Natural killer cell (primary cell): ENCODE data around the gene CENPM. TPM values are rescaled to one million over a fixed set of nuclear protein-coding genes. Genes with fewer than 3 reads are reported as not detected.

Experiments used
- ATAC-seq, 3 donors: fragments of 150-1000 bp in 2 of 3; fragments of 200-7000 bp in 1 of 3; cut with Tn5 transposase; 1 replicate in 1 of 3; 2 replicates in 2 of 3; pipeline ENCODE4 v1.10.0; 2021; ENCODE audit warnings: mild to moderate bottlenecking in 2 of 3, moderate library complexity in 2 of 3
- DNase-seq, 2 donors: peaks; one replicate each; pipeline versions ENCODE4 v3.0.0 to v3.0.0-alpha.2; 2013 to 2021; ENCODE audit warnings: mixed read lengths in 1 of 2
- H3K27ac ChIP-seq: one replicate; pipeline ENCODE4 v1.5.1; 2013; ENCODE audit warnings: mild to moderate bottlenecking, low read length
- H3K27me3 ChIP-seq: one replicate; pipeline ENCODE4 v1.6.1; 2013; ENCODE audit warnings: low read length; ENCODE audit not compliant: control insufficient read depth, insufficient read depth
- H3K36me3 ChIP-seq: one replicate; pipeline ENCODE4 v1.6.1; 2013; ENCODE audit warnings: low read length; ENCODE audit not compliant: control insufficient read depth, insufficient read depth
- H3K4me1 ChIP-seq: one replicate; pipeline ENCODE4 v1.6.1; 2013; ENCODE audit warnings: low read length; ENCODE audit not compliant: control insufficient read depth, insufficient read depth
- H3K4me3 ChIP-seq: one replicate; pipeline ENCODE4 v1.5.1; 2013; ENCODE audit warnings: low read length
- H3K9me3 ChIP-seq: one replicate; pipeline ENCODE4 v1.6.1; 2013; ENCODE audit warnings: low read length; ENCODE audit not compliant: control insufficient read depth, insufficient read depth
- H3K27ac Mint-ChIP-seq, 2 donors: one replicate each; pipeline ENCODE4 v1.8.0; 2022; ENCODE audit warnings: mild to moderate bottlenecking in 2 of 2, mixed read lengths in 2 of 2, moderate library complexity in 1 of 2
- H3K27me3 Mint-ChIP-seq, 2 donors: one replicate each; pipeline ENCODE4 v1.8.0; 2022; ENCODE audit warnings: low read depth in 2 of 2, mixed read lengths in 2 of 2
- H3K36me3 Mint-ChIP-seq: one replicate; pipeline ENCODE4 v1.8.0; 2022; ENCODE audit warnings: mixed read lengths
- H3K4me1 Mint-ChIP-seq, 2 donors: one replicate each; pipeline ENCODE4 v1.8.0; 2022; ENCODE audit warnings: mixed read lengths in 2 of 2
- H3K4me3 Mint-ChIP-seq: one replicate; pipeline ENCODE4 v1.8.0; 2022; ENCODE audit warnings: mild to moderate bottlenecking, moderate library complexity, mixed read lengths
- H3K9me3 Mint-ChIP-seq, 2 donors: one replicate each; pipeline ENCODE4 v1.8.0; 2022; ENCODE audit warnings: mixed read lengths in 2 of 2
- CTCF ChIP-seq: fragments of 200-600 bp; IDR thresholded peaks from one replicate; pipeline ENCODE4 v1.8.0; 2022; ENCODE audit warnings: antibody characterized with exemption
- WGBS: methylation state at CpG from one replicate; pipeline ENCODE4 v1.1.7; 2013; ENCODE audit warnings: missing lambda C conversion rate; ENCODE audit not compliant: insufficient coverage; 5-methylcytosine and 5-hydroxymethylcytosine counted together
- intact Hi-C: fragments of 100-400 bp; cut with micrococcal nuclease; formaldehyde crosslinking; loops from one replicate; pipeline ENCODE4 v1.14.2; 2022
- total RNA-seq, 4 donors: library from RNA; stranded (reverse); fragments of 120-200 nt in 1 of 4; gene quantifications; one replicate each; pipeline versions ENCODE4 v1.2.3 to v1.2.4, GENCODE V29; 2013 to 2022

CENPM gene
- total RNA-seq, 3 donors from 2014 or later (not counting 1 experiment from before 2014, with no cell fraction given): 4.2 to 7.1 (median 6.1) TPM

- no peak overlapping the region for H3K4me3 ChIP-seq
- H3K4me3 Mint-ChIP-seq: no peak overlapping the region
- no peaks in the 10 kb centered on the region for H3K36me3 Mint-ChIP-seq
- H3K27ac ChIP-seq: no peak overlapping the region
- H3K4me1 ChIP-seq: peaks cover 55% of the 10 kb centered on the region
- H3K36me3 ChIP-seq: no peaks in the 10 kb centered on the region
- peaks cover 24 to 27% of the 10 kb centered on the region in 2 donors for H3K27me3 Mint-ChIP-seq
- intact Hi-C loops: no loop called here
- H3K9me3 ChIP-seq: no peaks in the 10 kb centered on the region
- H3K9me3 Mint-ChIP-seq: no peaks in the 10 kb centered on the region
- DNase-seq (no peak), ATAC-seq (no peak)
- peaks cover 0 to 23% of the 10 kb centered on the region in 2 donors for H3K4me1 Mint-ChIP-seq
- H3K27me3 ChIP-seq: peaks cover 56% of the 10 kb centered on the region
- WGBS: 86% methylated on average over 10 of the region's 10 CpGs
- no peak overlapping the region for H3K27ac Mint-ChIP-seq
- TF ChIP-seq CTCF: no peak
Measured at GRCh38 chr22:41916745-41917358, 30.1 kb downstream of the CENPM start.

GRCh38 chr22:41915786-41916493 lies 31.0 kb downstream of the CENPM start:
- Histone ChIP-seq H3K4me1 (peaks cover 64% of the 10 kb centered on the region), H3K27ac (no peak overlapping the region), H3K9me3 (no peaks in the 10 kb centered on the region), H3K36me3 (no peaks in the 10 kb centered on the region), H3K4me3 (no peak overlapping the region), H3K27me3 (peaks cover 65% of the 10 kb centered on the region)
- WGBS: 55% methylated on average over 9 of the region's 11 CpGs
- no peak for ATAC-seq
- no peak for TF ChIP-seq CTCF
- no peak overlapping the region for H3K27ac Mint-ChIP-seq
- H3K27me3 Mint-ChIP-seq: peaks cover 24 to 34% of the 10 kb centered on the region in 2 donors
- H3K36me3 Mint-ChIP-seq: no peaks in the 10 kb centered on the region
- H3K4me3 Mint-ChIP-seq: peak overlapping the region; percentile 37
- intact Hi-C loops: no loop called here
- DNase-seq: no peak
- H3K4me1 Mint-ChIP-seq: peaks cover 0 to 31% of the 10 kb centered on the region in 2 donors
- no peaks in the 10 kb centered on the region for H3K9me3 Mint-ChIP-seq

GRCh38 chr22:41915035-41915785 lies 31.7 kb downstream of the CENPM start, which contains the start of gene SHISA8:
Gene SHISA8, minus strand, starts transcription at chr22:41915074. Its CDS starts 407 bp downstream, at chr22:41914667.
- 11% methylated on average over 47 of the region's 63 CpGs for WGBS
- peak; percentile 38 to 77 for DNase-seq
- Histone ChIP-seq H3K4me3 (peak within 1 kb of the TSS; percentile 29), H3K9me3 (no peaks in the 10 kb centered on the region), H3K27ac (no peak within 1 kb of the TSS), H3K27me3 (peaks cover 67% of the 10 kb centered on the region), H3K4me1 (peaks cover 63% of the 10 kb centered on the region), H3K36me3 (no peaks in the 10 kb centered on the region)
- Mint-ChIP-seq H3K9me3 (no peaks in the 10 kb centered on the region), H3K4me1 (peaks cover 0 to 27% of the 10 kb centered on the region in 2 donors), H3K36me3 (no peaks in the 10 kb centered on the region), H3K4me3 (peak within 1 kb of the TSS; percentile 37), H3K27ac (peak within 1 kb of the TSS in 1 of 2 donors; percentile 14), H3K27me3 (peaks cover 24 to 34% of the 10 kb centered on the region in 2 donors)
- no peak for TF ChIP-seq CTCF
- ATAC-seq: peak; percentile 63 to 69 (median 69)
- intact Hi-C loops: no loop called here
